Measurements from ENCODE around the gene KRT4. TPM values are rescaled to one million over a fixed set of nuclear protein-coding genes. Genes with fewer than 3 reads are reported as not detected.

The KRT4 gene
- polyA plus RNA-seq, 1 donor from 2014 or later = not detected

- Histone ChIP-seq H3F3A (ENCODE audit: insufficient read depth, low read length, poor library complexity, severe bottlenecking) (no peaks in the 10 kb centered on the region), H3K4me2 (ENCODE audit: low read length) (no peak overlapping the region), H3K9me3 (ENCODE audit: low read length) (no peaks in the 10 kb centered on the region), H3K27ac (ENCODE audit: low read length) (no peak overlapping the region), H3K4me3 (ENCODE audit: low read length) (no peak overlapping the region), H3K27me3 (ENCODE audit: insufficient read depth, low read depth, low read length) (no peaks in the 10 kb centered on the region), H4K20me1 (ENCODE audit: insufficient read depth) (no peaks in the 10 kb centered on the region), H2AFZ (ENCODE audit: low read depth, low read length) (no peak overlapping the region), H3K9ac (ENCODE audit: low read length) (no peak overlapping the region), H3K9me2 (ENCODE audit: insufficient read depth, low read length) (no peaks in the 10 kb centered on the region), H3K36me3 (ENCODE audit: insufficient read depth, low read length) (no peaks in the 10 kb centered on the region), H3K79me2 (replicated peaks; ENCODE audit: insufficient read depth, low read length) (no peaks in the 10 kb centered on the region)
- TF ChIP-seq MXI1 (conservative IDR thresholded peaks at IDR 0.05; ENCODE audit: poor library complexity, severe bottlenecking) (no peak), POLR2AphosphoS5 (IDR thresholded peaks at IDR 0.05) (no peak), EP300 (conservative IDR thresholded peaks at IDR 0.05; ENCODE audit: poor library complexity, severe bottlenecking) (no peak), REST (IDR thresholded peaks at IDR 0.05; ENCODE audit: borderline replicate concordance) (no peak), RAD21 (conservative IDR thresholded peaks at IDR 0.05) (no peak), TAF1 (IDR thresholded peaks at IDR 0.05; ENCODE audit: low read depth) (no peak), EZH2 (IDR thresholded peaks at IDR 0.05; ENCODE audit: borderline replicate concordance, insufficient read depth, low read length, poor library complexity, severe bottlenecking) (no peak), CTCF (IDR thresholded peaks at IDR 0.05; ENCODE audit: poor library complexity, severe bottlenecking) (no peak), SMC3 (conservative IDR thresholded peaks at IDR 0.05; ENCODE audit: poor library complexity) (no peak)
These were observed 22.4 kb downstream of the KRT4 start for GRCh38 chr12:52791271-52792184.

- H3K27ac ChIP-seq (ENCODE audit: low read length) = no peak overlapping the region
- TF ChIP-seq REST (IDR thresholded peaks at IDR 0.05; ENCODE audit: borderline replicate concordance) (no peak), EZH2 (IDR thresholded peaks at IDR 0.05; ENCODE audit: borderline replicate concordance, insufficient read depth, low read length, poor library complexity, severe bottlenecking) (no peak), RAD21 (conservative IDR thresholded peaks at IDR 0.05) (no peak), CTCF (IDR thresholded peaks at IDR 0.05; ENCODE audit: poor library complexity, severe bottlenecking) (no peak), POLR2AphosphoS5 (IDR thresholded peaks at IDR 0.05) (no peak), TAF1 (IDR thresholded peaks at IDR 0.05; ENCODE audit: low read depth) (no peak), EP300 (conservative IDR thresholded peaks at IDR 0.05; ENCODE audit: poor library complexity, severe bottlenecking) (no peak), MXI1 (conservative IDR thresholded peaks at IDR 0.05; ENCODE audit: poor library complexity, severe bottlenecking) (no peak), SMC3 (conservative IDR thresholded peaks at IDR 0.05; ENCODE audit: poor library complexity) (no peak)
- no peaks in the 10 kb centered on the region for H3K27me3 ChIP-seq (ENCODE audit: insufficient read depth, low read depth, low read length)
- no peaks in the 10 kb centered on the region for H3K9me3 ChIP-seq (ENCODE audit: low read length)
- no peak overlapping the region for H3K4me2 ChIP-seq (ENCODE audit: low read length)
- H4K20me1 ChIP-seq (ENCODE audit: insufficient read depth) = no peaks in the 10 kb centered on the region
- no peaks in the 10 kb centered on the region for H3K36me3 ChIP-seq (ENCODE audit: insufficient read depth, low read length)
- no peak overlapping the region for H3K9ac ChIP-seq (ENCODE audit: low read length)
- H3F3A ChIP-seq (ENCODE audit: insufficient read depth, low read length, poor library complexity, severe bottlenecking) = no peaks in the 10 kb centered on the region
- no peaks in the 10 kb centered on the region for H3K9me2 ChIP-seq (ENCODE audit: insufficient read depth, low read length)
- H3K79me2 ChIP-seq (replicated peaks; ENCODE audit: insufficient read depth, low read length) = no peaks in the 10 kb centered on the region
- H3K4me3 ChIP-seq (ENCODE audit: low read length) = no peak overlapping the region
- no peak overlapping the region for H2AFZ ChIP-seq (ENCODE audit: low read depth, low read length)
These were observed 23.3 kb downstream of the KRT4 start for GRCh38 chr12:52790427-52791270.

All from neural cell (in vitro differentiated cells).